ENCODE measurements around the gene PSORS1C2. TPM values are rescaled to one million over a fixed set of nuclear protein-coding genes. Genes with fewer than 3 reads are reported as not detected.

Gene PSORS1C2
- polyA plus RNA-seq, 1 of the 3 experiments (the other 2 are of a cell fraction): not detected

DNA sequence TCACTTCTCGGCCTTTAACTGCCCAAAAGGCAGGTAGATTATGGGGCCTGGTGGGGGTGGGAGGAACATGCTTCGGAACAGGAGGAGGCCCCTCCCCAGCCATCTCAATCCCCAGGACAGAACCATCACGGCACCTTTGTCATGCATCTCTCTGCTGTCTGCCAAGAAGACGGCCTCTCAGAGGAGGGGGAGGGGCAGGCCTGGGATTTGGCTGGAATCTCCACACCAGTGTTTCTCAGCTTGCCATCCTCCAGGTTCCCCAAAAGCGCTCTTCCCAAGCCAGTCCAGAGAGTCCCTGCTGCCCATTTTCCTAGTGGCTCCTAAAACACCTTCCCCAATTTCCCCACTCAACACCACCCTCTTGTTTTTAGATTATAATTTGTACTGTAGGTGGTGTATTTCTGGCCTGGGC, 34.1 kb upstream of the PSORS1C2 start:
- no peaks in the 10 kb centered on the region for H3K9me2 ChIP-seq
- H3F3A ChIP-seq (replicated peaks; ENCODE audit: insufficient read depth): no peaks in the 10 kb centered on the region
- no peak overlapping the region for H3K4me3 ChIP-seq (ENCODE audit: low read depth in 2 of 2, low read length in 1 of 2)
- ChIA-PET POLR2A (no interaction called here), CTCF (interaction anchor here (2.3 kb wide), 1 partner anchor 19 kb away, joined by 10 read pairs; no protein-coding TSS in a partner anchor)
- no peak overlapping the region for H3K27ac ChIP-seq (ENCODE audit: low read depth in 2 of 2, low read length in 1 of 2)
- H3K9ac ChIP-seq: no peak overlapping the region
- H3K4me1 ChIP-seq (ENCODE audit: control insufficient read depth in 1 of 2, insufficient read depth in 2 of 2, low read depth in 1 of 2, low read length in 1 of 2): no peaks in the 10 kb centered on the region
- H3K9me3 ChIP-seq: no peaks in the 10 kb centered on the region
- no peak overlapping the region for H3K4me2 ChIP-seq
- TF ChIP-seq, protein P1, sequence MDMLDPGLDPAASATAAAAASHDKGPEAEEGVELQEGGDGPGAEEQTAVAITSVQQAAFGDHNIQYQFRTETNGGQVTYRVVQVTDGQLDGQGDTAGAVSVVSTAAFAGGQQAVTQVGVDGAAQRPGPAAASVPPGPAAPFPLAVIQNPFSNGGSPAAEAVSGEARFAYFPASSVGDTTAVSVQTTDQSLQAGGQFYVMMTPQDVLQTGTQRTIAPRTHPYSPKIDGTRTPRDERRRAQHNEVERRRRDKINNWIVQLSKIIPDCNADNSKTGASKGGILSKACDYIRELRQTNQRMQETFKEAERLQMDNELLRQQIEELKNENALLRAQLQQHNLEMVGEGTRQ (IDR thresholded peaks at IDR 0.05; ENCODE audit: borderline replicate concordance, low read depth, low read length): no peak
- TF ChIP-seq POLR2AphosphoS5 (IDR thresholded peaks at IDR 0.05; ENCODE audit: low read depth, low read length): no peak
- TF ChIP-seq CHD2 (IDR thresholded peaks at IDR 0.05; ENCODE audit: low read length, partially characterized antibody): no peak
- TF ChIP-seq, protein P2, sequence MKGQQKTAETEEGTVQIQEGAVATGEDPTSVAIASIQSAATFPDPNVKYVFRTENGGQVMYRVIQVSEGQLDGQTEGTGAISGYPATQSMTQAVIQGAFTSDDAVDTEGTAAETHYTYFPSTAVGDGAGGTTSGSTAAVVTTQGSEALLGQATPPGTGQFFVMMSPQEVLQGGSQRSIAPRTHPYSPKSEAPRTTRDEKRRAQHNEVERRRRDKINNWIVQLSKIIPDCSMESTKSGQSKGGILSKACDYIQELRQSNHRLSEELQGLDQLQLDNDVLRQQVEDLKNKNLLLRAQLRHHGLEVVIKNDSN (IDR thresholded peaks at IDR 0.05; ENCODE audit: borderline replicate concordance, low read depth): no peak
- no peak for TF ChIP-seq PBX3 (IDR thresholded peaks at IDR 0.05)
- TF ChIP-seq EZH2phosphoT487 (IDR thresholded peaks at IDR 0.05; ENCODE audit: borderline replicate concordance, low read depth): no peak
- TF ChIP-seq NRF1 (IDR thresholded peaks at IDR 0.05; ENCODE audit: low read depth, low read length): no peak
- TF ChIP-seq GATA2 (CRISPR knock-in tag; IDR thresholded peaks at IDR 0.05): no peak
- TF ChIP-seq RCOR1 (IDR thresholded peaks at IDR 0.05; ENCODE audit: low read length): no peak
- TF ChIP-seq, protein P3, sequence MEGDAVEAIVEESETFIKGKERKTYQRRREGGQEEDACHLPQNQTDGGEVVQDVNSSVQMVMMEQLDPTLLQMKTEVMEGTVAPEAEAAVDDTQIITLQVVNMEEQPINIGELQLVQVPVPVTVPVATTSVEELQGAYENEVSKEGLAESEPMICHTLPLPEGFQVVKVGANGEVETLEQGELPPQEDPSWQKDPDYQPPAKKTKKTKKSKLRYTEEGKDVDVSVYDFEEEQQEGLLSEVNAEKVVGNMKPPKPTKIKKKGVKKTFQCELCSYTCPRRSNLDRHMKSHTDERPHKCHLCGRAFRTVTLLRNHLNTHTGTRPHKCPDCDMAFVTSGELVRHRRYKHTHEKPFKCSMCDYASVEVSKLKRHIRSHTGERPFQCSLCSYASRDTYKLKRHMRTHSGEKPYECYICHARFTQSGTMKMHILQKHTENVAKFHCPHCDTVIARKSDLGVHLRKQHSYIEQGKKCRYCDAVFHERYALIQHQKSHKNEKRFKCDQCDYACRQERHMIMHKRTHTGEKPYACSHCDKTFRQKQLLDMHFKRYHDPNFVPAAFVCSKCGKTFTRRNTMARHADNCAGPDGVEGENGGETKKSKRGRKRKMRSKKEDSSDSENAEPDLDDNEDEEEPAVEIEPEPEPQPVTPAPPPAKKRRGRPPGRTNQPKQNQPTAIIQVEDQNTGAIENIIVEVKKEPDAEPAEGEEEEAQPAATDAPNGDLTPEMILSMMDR (IDR thresholded peaks at IDR 0.05): no peak
- TF ChIP-seq JUND (IDR thresholded peaks at IDR 0.05): no peak
- TF ChIP-seq MXI1 (IDR thresholded peaks at IDR 0.05; ENCODE audit: low read depth, low read length): no peak
- no peak for TF ChIP-seq FOXM1 (IDR thresholded peaks at IDR 0.05; ENCODE audit: low read depth)
- TF ChIP-seq GABPA (IDR thresholded peaks at IDR 0.05; ENCODE audit: low read depth): no peak
- no peak for TF ChIP-seq EP300 (IDR thresholded peaks at IDR 0.05; ENCODE audit: borderline replicate concordance in 1 of 2, low read depth in 1 of 2, low read length in 1 of 2)
- no peak for TF ChIP-seq TAF1 (IDR thresholded peaks at IDR 0.05; ENCODE audit: borderline replicate concordance, low read depth, low read length)
- TF ChIP-seq TCF12 (IDR thresholded peaks at IDR 0.05): no peak
- TF ChIP-seq SIN3A (IDR thresholded peaks at IDR 0.05; ENCODE audit: borderline replicate concordance, low read depth, low read length): no peak
- TF ChIP-seq ZBTB33 (IDR thresholded peaks at IDR 0.05; ENCODE audit: borderline replicate concordance, low read depth): no peak
- no peak for TF ChIP-seq MAX (IDR thresholded peaks at IDR 0.05; ENCODE audit: low read depth)
- H3K36me3 ChIP-seq (replicated peaks in 1 of 2; ENCODE audit: control insufficient read depth in 1 of 2, insufficient read depth in 2 of 2, low read length in 1 of 2): no peaks in the 10 kb centered on the region
- no peak overlapping the region for H2AFZ ChIP-seq (ENCODE audit: low read depth)
- H3K27me3 ChIP-seq (ENCODE audit: insufficient read depth): no peaks in the 10 kb centered on the region
- H4K20me1 ChIP-seq (ENCODE audit: insufficient read depth): no peaks in the 10 kb centered on the region
- no peak for DNase-seq
- no peaks in the 10 kb centered on the region for H3K79me2 ChIP-seq (ENCODE audit: insufficient read depth)
- 91% methylated on average over 4 of the region's 5 CpGs for WGBS (ENCODE audit: low lambda C conversion rate)
